Measurements from ENCODE around the gene LSG1.

GRCh38 chr3:194690501-194691372, 18.7 kb upstream of the LSG1 start:
- TF ChIP-seq CTCF (IDR thresholded peaks at IDR 0.05; ENCODE audit: poor library complexity, severe bottlenecking) (no peak), EZH2 (IDR thresholded peaks at IDR 0.05; ENCODE audit: borderline replicate concordance, insufficient read depth, low read length, poor library complexity, severe bottlenecking) (no peak), TAF1 (IDR thresholded peaks at IDR 0.05; ENCODE audit: low read depth) (no peak), SMC3 (conservative IDR thresholded peaks at IDR 0.05; ENCODE audit: poor library complexity) (no peak)
